K562 (cell line): ENCODE measurements around the gene CD38. TPM values are rescaled to one million over a fixed set of nuclear protein-coding genes. Genes with fewer than 3 reads are reported as not detected.

ENCODE experiments used
- ATAC-seq: fragments of 200-7000 bp; cut with Tn5 transposase; 3 replicates; pipeline ENCODE4 v1.9.1; 2020; ENCODE audit warnings: moderate library complexity
- BruUV-seq: library from RNA; stranded (reverse); fragments of 400-500 nt; replicated peaks from 2 replicates; lab custom pipeline; 2021; lab: Mats Ljungman, UMichigan
- CTCF ChIA-PET: fragments of 300-600 bp; formaldehyde crosslinking; extraction: SDS; loops from one replicate; lab custom pipeline; 2021; ENCODE audit warnings: low intra/inter-chr PET ratio; lab: Yijun Ruan, JAX
- POLR2A ChIA-PET: fragments of 300-600, 350-650 bp; sonication (Branson Sonifier 250); formaldehyde crosslinking; extraction: SDS; loops from one replicate; lab custom pipeline; 2021; ENCODE audit warnings: antibody characterized with exemption, inconsistent platforms; lab: Yijun Ruan, JAX
- DNase-seq, 4 experiments: peaks; one replicate each; pipeline versions ENCODE4 v3.0.0 to v3.0.0-alpha.2; 2011 to 2018; ENCODE audit warnings: low spot score in 3 of 4, mixed read lengths in 3 of 4; ENCODE audit errors: extremely low read depth in 1 of 4
- FAIRE-seq: peaks from 2 replicates; lab custom pipeline; 2011; peaks lifted over from hg19 to GRCh38; lab: Jason Lieb, UNC
- H2AFZ ChIP-seq: 2 replicates; pipeline ENCODE4 v1.6.0; 2011; ENCODE audit warnings: low read depth, low read length, control low read depth, inconsistent platforms
- H3K27ac ChIP-seq: fragments of 200-600 bp; 3 replicates; pipeline ENCODE4 v1.8.0; 2011; ENCODE audit warnings: low read depth, mild to moderate bottlenecking, control low read depth, inconsistent platforms, low read length, moderate library complexity, mixed read lengths; ENCODE audit errors: extremely low read depth
- H3K27me3 ChIP-seq, 2 experiments: fragments of 300-600 bp in 1 of 2; 2 replicates in 1 of 2; 3 replicates in 1 of 2; pipeline versions ENCODE4 v1.6.0 to v1.8.0; 2011; ENCODE audit warnings: inconsistent platforms in 2 of 2, low read length in 2 of 2, mild to moderate bottlenecking in 1 of 2, mixed read lengths in 1 of 2, moderate library complexity in 1 of 2; ENCODE audit not compliant: control insufficient read depth in 2 of 2, insufficient read depth in 2 of 2
- H3K36me3 ChIP-seq: fragments of 300-600 bp; 3 replicates; pipeline ENCODE4 v1.8.0; 2011; ENCODE audit warnings: mild to moderate bottlenecking, low read length, inconsistent platforms; ENCODE audit not compliant: control insufficient read depth, insufficient read depth
- H3K4me1 ChIP-seq, 2 experiments: fragments of 200-600 bp in 1 of 2; replicated peaks in 1 of 2; 2 replicates in 1 of 2; 3 replicates in 1 of 2; pipeline versions ENCODE4 v1.5.1 to v1.8.0; 2011; ENCODE audit warnings: inconsistent platforms in 2 of 2, low read length in 2 of 2, mild to moderate bottlenecking in 1 of 2, mixed read lengths in 1 of 2, moderate library complexity in 1 of 2; ENCODE audit not compliant: control insufficient read depth in 2 of 2, insufficient read depth in 2 of 2
- H3K4me2 ChIP-seq: 2 replicates; pipeline ENCODE4 v1.6.1; 2011; ENCODE audit warnings: low read length, control low read depth, inconsistent platforms, mixed read lengths; ENCODE audit not compliant: insufficient read depth
- H3K4me3 ChIP-seq: fragments of 200-600 bp; sonication (generic), shearing (Covaris generic); 2 replicates; pipeline ENCODE4 v1.5.1; 2016; ENCODE audit warnings: control low read depth, inconsistent platforms
- H3K79me2 ChIP-seq: fragments of 200-600 bp; 3 replicates; pipeline ENCODE4 v1.8.0; 2011; ENCODE audit warnings: low read length, inconsistent platforms; ENCODE audit not compliant: control insufficient read depth, insufficient read depth
- H3K9ac ChIP-seq, 2 experiments: 2 replicates each; pipeline versions ENCODE4 v1.6.0 to v1.6.1; 2011; ENCODE audit warnings: low read depth in 2 of 2, low read length in 2 of 2, control low read depth in 1 of 2, inconsistent platforms in 1 of 2, mild to moderate bottlenecking in 1 of 2, mixed read lengths in 1 of 2; ENCODE audit not compliant: insufficient read depth in 1 of 2
- H3K9me1 ChIP-seq: one replicate; pipeline ENCODE4 v1.6.0; 2011; ENCODE audit warnings: inconsistent platforms, mild to moderate bottlenecking, low read length, moderate library complexity; ENCODE audit not compliant: control insufficient read depth, insufficient read depth
- H3K9me3 ChIP-seq: replicated peaks from 2 replicates; pipeline ENCODE4 v1.5.1; 2011; ENCODE audit warnings: low read depth, low read length, inconsistent platforms; ENCODE audit not compliant: control insufficient read depth, insufficient read depth
- H4K20me1 ChIP-seq: replicated peaks from 2 replicates; pipeline ENCODE4 v1.6.1; 2011; ENCODE audit warnings: low read length, inconsistent platforms, mixed read lengths; ENCODE audit not compliant: control insufficient read depth, insufficient read depth
- ARID1B ChIP-seq: fragments of 450-650 bp; IDR thresholded peaks from 2 replicates; pipeline ENCODE4 v1.6.1; 2016; ENCODE audit warnings: antibody characterized with exemption, mild to moderate bottlenecking, inconsistent platforms
- ATF3 ChIP-seq, 2 experiments: fragments of 450-650 bp in 1 of 2; sonication (generic) in 1 of 2; formaldehyde crosslinking in 1 of 2; IDR thresholded peaks in 1 of 2; conservative IDR thresholded peaks in 1 of 2; 2 replicates each; pipeline versions ENCODE4 v1.6.1 to v1.8.1; 2016 to 2023; ENCODE audit warnings: mild to moderate bottlenecking in 2 of 2, moderate library complexity in 2 of 2, inconsistent platforms in 1 of 2, missing genetic modification reagents in 1 of 2
- BACH1 ChIP-seq: fragments of 200-800 bp; sonication (Bioruptor generic); IDR thresholded peaks from 2 replicates; pipeline ENCODE4 v1.6.1; 2016; ENCODE audit warnings: missing genetic modification characterization, missing compliant biosample characterization
- CEBPB ChIP-seq: fragments of 450-650 bp; IDR thresholded peaks from 2 replicates; pipeline ENCODE4 v1.6.1; 2016; ENCODE audit warnings: missing genetic modification characterization, missing compliant biosample characterization
- DPF2 ChIP-seq: fragments of 450-650 bp; IDR thresholded peaks from 2 replicates; pipeline ENCODE4 v1.6.1; 2016
- EP300 ChIP-seq: IDR thresholded peaks from 2 replicates; pipeline ENCODE4 v1.6.1; 2012; ENCODE audit warnings: low read length, improper control_type of control experiment
- JUND ChIP-seq, 2 experiments: IDR thresholded peaks; 2 replicates in 1 of 2; 3 replicates in 1 of 2; pipeline ENCODE4 v1.6.1; 2011; ENCODE audit warnings: borderline replicate concordance in 2 of 2, low read depth in 2 of 2, low read length in 2 of 2, improper control_type of control experiment in 1 of 2, missing biosample characterization in 1 of 2, missing genetic modification characterization in 1 of 2, missing genetic modification reagents in 1 of 2
- MAFF ChIP-seq: IDR thresholded peaks from 2 replicates; pipeline ENCODE4 v1.6.1; 2012; ENCODE audit warnings: low read length, improper control_type of control experiment
- MAFG ChIP-seq: fragments of 450-650 bp; conservative IDR thresholded peaks from 2 replicates; pipeline ENCODE4 v1.6.1; 2016; ENCODE audit warnings: missing genetic modification characterization, missing compliant biosample characterization
- MAFK ChIP-seq: IDR thresholded peaks from 2 replicates; pipeline ENCODE4 v1.6.1; 2011; ENCODE audit warnings: low read length, improper control_type of control experiment
- MLLT1 ChIP-seq, 2 experiments: fragments of 450-650 bp; IDR thresholded peaks; 2 replicates each; pipeline ENCODE4 v1.6.1; 2016
- MNT ChIP-seq, 2 experiments: fragments of 450-650 bp; conservative IDR thresholded peaks; 2 replicates each; pipeline ENCODE4 v1.6.1; 2017; ENCODE audit warnings: mild to moderate bottlenecking in 2 of 2, moderate library complexity in 2 of 2
- NCOA1 ChIP-seq: fragments of 450-650 bp; IDR thresholded peaks from 2 replicates; pipeline ENCODE4 v1.6.1; 2016; ENCODE audit warnings: low read depth
- NFE2 ChIP-seq: IDR thresholded peaks from 2 replicates; pipeline ENCODE4 v1.6.1; 2014; ENCODE audit warnings: antibody characterized with exemption, low read depth
- NFE2L1 ChIP-seq: fragments of 450-650 bp; IDR thresholded peaks from 2 replicates; pipeline ENCODE4 v1.6.1; 2016; ENCODE audit warnings: missing genetic modification characterization, low read depth, mild to moderate bottlenecking, missing compliant biosample characterization, moderate library complexity, borderline replicate concordance
- NFRKB ChIP-seq: fragments of 450-650 bp; IDR thresholded peaks from 2 replicates; pipeline ENCODE4 v1.6.1; 2016; ENCODE audit warnings: low read depth
- NUFIP1 ChIP-seq: fragments of 450-650 bp; IDR thresholded peaks from 2 replicates; pipeline ENCODE4 v1.6.1; 2018; ENCODE audit not compliant: partially characterized antibody
- ZNF316 ChIP-seq: fragments of 450-650 bp; IDR thresholded peaks from 2 replicates; pipeline ENCODE4 v1.6.1; 2016
- WGBS: fragments of 100-300 bp; shearing (Covaris generic); methylation state at CpG from one replicate; pipeline ENCODE4 v1.1.6; 2016; ENCODE audit warnings: low coverage, mixed read lengths; ENCODE audit not compliant: insufficient coverage; ENCODE audit errors: missing lambda C conversion rate; 5-methylcytosine and 5-hydroxymethylcytosine counted together
- in situ Hi-C: fragments of 300-500 bp; cut with MboI; formaldehyde crosslinking; loops from 4 replicates; pipeline ENCODE4 v1.15.0; 2018; ENCODE audit warnings: inconsistent platforms, mixed read lengths
- intact Hi-C: fragments of 100-400 bp; cut with micrococcal nuclease; formaldehyde crosslinking; loops from 2 replicates; pipeline ENCODE4 v1.14.2; 2022
- polyA plus RNA-seq, 8 experiments: library from polyadenylated mRNA; depleted of rRNA in 4 of 8; stranded (reverse) in 5 of 8; unstranded in 3 of 8; fragments of >200 nt; fragmentation: Nextera tagmentation in 2 of 8; fragmentation: Illumina TruSeq in 1 of 8; extraction: Ambion mirVana in 2 of 8; extraction: Trizol in 1 of 8; gene quantifications; 2 replicates each; pipeline versions ENCODE4 v1.2.1 to v1.2.3, GENCODE V29; 2011 to 2014; ENCODE audit warnings: inconsistent platforms in 1 of 8, missing spikeins in 1 of 8
- total RNA-seq, 7 experiments: library from RNA; depleted of rRNA in 6 of 7; stranded (reverse); fragments of >200 nt in 6 of 7; fragmentation: Illumina TruSeq in 2 of 7; extraction: Trizol in 2 of 7; gene quantifications; 2 replicates each; pipeline versions ENCODE4 v1.2.1 to v1.2.3, GENCODE V29; 2011 to 2021; ENCODE audit warnings: low replicate concordance in 1 of 7

The CD38 gene
- total and polyA plus RNA-seq, 9 of the 15 experiments (the other 6 are each of a cell fraction or from before 2014, with no cell fraction given) = 0.04 to 0.06 (median 0.04) TPM; not detected in 5

GRCh38 chr4:15848191-15848842, 70.2 kb downstream of the CD38 start:
- peak; percentile 83 for ATAC-seq
- no peaks in the 10 kb centered on the region for H3K79me2 ChIP-seq
- H2AFZ ChIP-seq = peak overlapping the region; percentile 32; the same call in 1 of the 2 replicates
- H3K36me3 ChIP-seq = no peaks in the 10 kb centered on the region
- intact Hi-C loops (no loop called here), in situ Hi-C loops (no loop called here)
- H3K9ac ChIP-seq = no peak overlapping the region
- no peaks in the 10 kb centered on the region for H3K9me3 ChIP-seq
- FAIRE-seq = peak; percentile 49
- H3K27ac ChIP-seq = no peak overlapping the region
- ChIA-PET POLR2A (interaction anchor here (0.8 to 0.9 kb wide), 2 partner anchors 13 to 65 kb away, joined by 3 read pairs; no protein-coding TSS in a partner anchor), CTCF (no interaction called here)
- no TSS peak for BruUV-seq
- peak overlapping the region; percentile 42; the same call in 1 of the 2 replicates for H3K4me2 ChIP-seq
- no peaks in the 10 kb centered on the region for H3K9me1 ChIP-seq
- no peak overlapping the region for H3K4me3 ChIP-seq
- 0 out of 5 replicates have a peak, but pooled peaks cover 0 to 3% of the 10 kb centered on the region in 2 experiments for H3K4me1 ChIP-seq
- H3K27me3 ChIP-seq = peaks cover 4 to 5% of the 10 kb centered on the region in 2 experiments; a peak in 4 of 5 replicates
- no peaks in the 10 kb centered on the region for H4K20me1 ChIP-seq
- 1% methylated on average over 10 of the region's 10 CpGs for WGBS
- DNase-seq = peak in 2 of 4 experiments; percentile 7 to 18
- TF ChIP-seq CEBPB (tag) (0 out of 2 replicates have a peak, but pooled peaks have one; percentile 27), JUND (IDR thresholded peaks at IDR 0.05; ENCODE audit: borderline replicate concordance, low read depth, low read length) (peak; percentile 68; the same call in 1 of the 2 replicates), JUND (tag; IDR thresholded peaks at IDR 0.05; ENCODE audit: borderline replicate concordance, low read depth, low read length) (peak; percentile 39; the same call in 1 of the 3 replicates), MAFK (peak; percentile 63; the same call in 1 of the 2 replicates), MAFF (peak; percentile 62; the same call in 1 of the 2 replicates), MNT (conservative IDR thresholded peaks at IDR 0.05) (no peak), EP300 (0 out of 2 replicates have a peak, but pooled peaks have one; percentile 9), ZNF316 (peak; percentile 80), MLLT1 (IDR thresholded peaks at IDR 0.05) (no peak), NFE2L1 (tag) (peak; percentile 49; the same call in 1 of the 2 replicates), NFE2 (peak; percentile 86), DPF2 (peak; percentile 32; the same call in 1 of the 2 replicates), MAFG (tag) (peak; percentile 80), BACH1 (tag) (peak; percentile 79), NFRKB (no peak), ATF3 (IDR thresholded peaks at IDR 0.05) (peak; percentile 72), ATF3 (CRISPR knock-in tag; conservative IDR thresholded peaks at IDR 0.05) (no peak), NUFIP1 (no peak), ARID1B (0 out of 2 replicates have a peak, but pooled peaks have one; percentile 32), NCOA1 (no peak)
